Measurements from ENCODE around the gene MLF2.

DNA sequence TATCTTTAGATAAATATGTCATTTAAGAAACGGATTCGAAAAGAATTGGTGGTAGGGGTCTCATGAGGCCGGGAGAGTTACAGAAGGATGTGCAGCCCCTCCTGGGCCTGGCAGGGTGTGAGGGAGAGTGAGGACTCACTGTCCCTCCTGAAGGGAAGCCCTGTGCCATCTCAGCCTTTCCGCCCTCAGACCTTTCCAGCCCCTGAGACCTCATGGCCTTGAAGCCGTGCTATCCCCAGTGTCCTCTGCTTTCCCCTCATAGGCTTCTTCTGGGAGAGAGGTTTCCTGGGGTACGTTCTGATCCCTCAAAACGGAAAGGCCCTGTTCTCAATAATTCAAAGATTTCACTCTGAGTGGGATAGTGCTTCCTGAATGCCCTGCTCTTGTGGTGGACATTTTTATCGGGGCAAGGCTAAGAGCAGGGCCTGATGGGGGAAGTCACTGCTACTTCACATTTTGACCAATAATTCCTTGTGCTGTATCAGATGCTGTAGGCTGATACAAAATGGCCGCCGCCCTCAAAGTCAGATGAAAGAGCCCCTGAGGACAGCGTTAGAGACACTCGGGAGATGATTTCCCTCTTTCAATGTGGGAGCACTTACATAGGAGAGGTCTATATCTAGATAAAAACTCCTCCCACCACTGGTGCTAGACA, 37.7 kb upstream of the MLF2 start:
- TF ChIP-seq, protein P1, sequence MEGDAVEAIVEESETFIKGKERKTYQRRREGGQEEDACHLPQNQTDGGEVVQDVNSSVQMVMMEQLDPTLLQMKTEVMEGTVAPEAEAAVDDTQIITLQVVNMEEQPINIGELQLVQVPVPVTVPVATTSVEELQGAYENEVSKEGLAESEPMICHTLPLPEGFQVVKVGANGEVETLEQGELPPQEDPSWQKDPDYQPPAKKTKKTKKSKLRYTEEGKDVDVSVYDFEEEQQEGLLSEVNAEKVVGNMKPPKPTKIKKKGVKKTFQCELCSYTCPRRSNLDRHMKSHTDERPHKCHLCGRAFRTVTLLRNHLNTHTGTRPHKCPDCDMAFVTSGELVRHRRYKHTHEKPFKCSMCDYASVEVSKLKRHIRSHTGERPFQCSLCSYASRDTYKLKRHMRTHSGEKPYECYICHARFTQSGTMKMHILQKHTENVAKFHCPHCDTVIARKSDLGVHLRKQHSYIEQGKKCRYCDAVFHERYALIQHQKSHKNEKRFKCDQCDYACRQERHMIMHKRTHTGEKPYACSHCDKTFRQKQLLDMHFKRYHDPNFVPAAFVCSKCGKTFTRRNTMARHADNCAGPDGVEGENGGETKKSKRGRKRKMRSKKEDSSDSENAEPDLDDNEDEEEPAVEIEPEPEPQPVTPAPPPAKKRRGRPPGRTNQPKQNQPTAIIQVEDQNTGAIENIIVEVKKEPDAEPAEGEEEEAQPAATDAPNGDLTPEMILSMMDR (IDR thresholded peaks at IDR 0.05) = no peak
- TF ChIP-seq POLR2AphosphoS5 (IDR thresholded peaks at IDR 0.05; ENCODE audit: low read depth, low read length) (no peak), TCF7L2 (IDR thresholded peaks at IDR 0.05; ENCODE audit: low read depth, low read length) (no peak)
- TF ChIP-seq, protein P2, sequence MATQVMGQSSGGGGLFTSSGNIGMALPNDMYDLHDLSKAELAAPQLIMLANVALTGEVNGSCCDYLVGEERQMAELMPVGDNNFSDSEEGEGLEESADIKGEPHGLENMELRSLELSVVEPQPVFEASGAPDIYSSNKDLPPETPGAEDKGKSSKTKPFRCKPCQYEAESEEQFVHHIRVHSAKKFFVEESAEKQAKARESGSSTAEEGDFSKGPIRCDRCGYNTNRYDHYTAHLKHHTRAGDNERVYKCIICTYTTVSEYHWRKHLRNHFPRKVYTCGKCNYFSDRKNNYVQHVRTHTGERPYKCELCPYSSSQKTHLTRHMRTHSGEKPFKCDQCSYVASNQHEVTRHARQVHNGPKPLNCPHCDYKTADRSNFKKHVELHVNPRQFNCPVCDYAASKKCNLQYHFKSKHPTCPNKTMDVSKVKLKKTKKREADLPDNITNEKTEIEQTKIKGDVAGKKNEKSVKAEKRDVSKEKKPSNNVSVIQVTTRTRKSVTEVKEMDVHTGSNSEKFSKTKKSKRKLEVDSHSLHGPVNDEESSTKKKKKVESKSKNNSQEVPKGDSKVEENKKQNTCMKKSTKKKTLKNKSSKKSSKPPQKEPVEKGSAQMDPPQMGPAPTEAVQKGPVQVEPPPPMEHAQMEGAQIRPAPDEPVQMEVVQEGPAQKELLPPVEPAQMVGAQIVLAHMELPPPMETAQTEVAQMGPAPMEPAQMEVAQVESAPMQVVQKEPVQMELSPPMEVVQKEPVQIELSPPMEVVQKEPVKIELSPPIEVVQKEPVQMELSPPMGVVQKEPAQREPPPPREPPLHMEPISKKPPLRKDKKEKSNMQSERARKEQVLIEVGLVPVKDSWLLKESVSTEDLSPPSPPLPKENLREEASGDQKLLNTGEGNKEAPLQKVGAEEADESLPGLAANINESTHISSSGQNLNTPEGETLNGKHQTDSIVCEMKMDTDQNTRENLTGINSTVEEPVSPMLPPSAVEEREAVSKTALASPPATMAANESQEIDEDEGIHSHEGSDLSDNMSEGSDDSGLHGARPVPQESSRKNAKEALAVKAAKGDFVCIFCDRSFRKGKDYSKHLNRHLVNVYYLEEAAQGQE (IDR thresholded peaks at IDR 0.05; ENCODE audit: insufficient read depth in 1 of 2, low read depth in 2 of 2, low read length in 1 of 2) = no peak
